Measurements from ENCODE around the gene ALS2CL. TPM values are rescaled to one million over a fixed set of nuclear protein-coding genes. Genes with fewer than 3 reads are reported as not detected.

The ALS2CL gene
- polyA plus RNA-seq, 2 of the 4 experiments (the other 2 are of a cell fraction) = 2.3 to 4.0 TPM

DNA sequence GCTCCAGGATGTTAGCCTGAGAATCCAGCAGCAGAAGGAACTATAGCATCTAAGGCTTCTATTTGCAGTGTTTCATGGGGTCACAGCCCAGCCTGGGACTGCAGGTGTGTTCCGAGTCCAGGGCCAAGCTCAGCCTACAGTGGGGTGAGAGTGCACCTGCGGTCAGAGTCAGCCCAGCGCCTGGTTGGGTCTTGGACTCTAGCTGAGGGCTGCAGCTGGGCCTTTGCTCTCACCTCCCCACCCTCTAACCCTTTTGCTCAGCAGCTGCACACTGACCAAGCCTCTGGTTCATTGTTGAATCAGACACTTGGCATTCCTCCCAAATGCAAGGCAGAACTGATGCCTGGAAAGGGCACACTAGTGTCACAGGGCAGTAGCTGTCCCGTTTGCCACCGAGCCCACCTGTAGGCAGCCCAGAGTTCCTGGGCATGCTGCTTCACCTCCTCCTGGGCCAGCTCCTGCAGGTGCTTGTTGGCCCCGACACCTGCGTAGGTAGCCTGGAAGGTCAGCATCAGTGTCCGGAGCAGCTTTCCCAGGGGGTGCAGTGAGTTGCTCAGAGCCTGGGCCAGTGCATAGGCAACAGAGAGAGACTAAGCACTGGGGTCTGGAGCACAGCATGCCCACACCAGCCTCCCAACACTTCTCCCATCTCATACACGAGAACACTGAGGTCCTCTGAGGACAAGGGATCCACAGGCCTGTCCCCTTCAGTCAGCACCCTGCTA lies 17.5 kb downstream of the ALS2CL start:
- CTCF ChIA-PET = interaction anchor here (1.1 kb wide), 1 partner anchor 188 kb away, joined by 3 read pairs; no protein-coding TSS in a partner anchor
- TF ChIP-seq MAZ (IDR thresholded peaks at IDR 0.05; ENCODE audit: borderline replicate concordance, low read depth, low read length) (no peak), ESRRA (IDR thresholded peaks at IDR 0.05; ENCODE audit: borderline replicate concordance, low read length) (no peak), CHD2 (IDR thresholded peaks at IDR 0.05; ENCODE audit: low read length, partially characterized antibody) (no peak), HOXB5 (CRISPR knock-in tag; IDR thresholded peaks at IDR 0.05) (no peak), KDM5A (IDR thresholded peaks at IDR 0.05) (no peak), POLR2AphosphoS2 (conservative IDR thresholded peaks at IDR 0.05; ENCODE audit: low read length) (no peak), MYC (IDR thresholded peaks at IDR 0.05; ENCODE audit: borderline replicate concordance, low read length) (no peak), RCOR1 (IDR thresholded peaks at IDR 0.05; ENCODE audit: low read depth, low read length) (no peak)
- TF ChIP-seq, protein P1, sequence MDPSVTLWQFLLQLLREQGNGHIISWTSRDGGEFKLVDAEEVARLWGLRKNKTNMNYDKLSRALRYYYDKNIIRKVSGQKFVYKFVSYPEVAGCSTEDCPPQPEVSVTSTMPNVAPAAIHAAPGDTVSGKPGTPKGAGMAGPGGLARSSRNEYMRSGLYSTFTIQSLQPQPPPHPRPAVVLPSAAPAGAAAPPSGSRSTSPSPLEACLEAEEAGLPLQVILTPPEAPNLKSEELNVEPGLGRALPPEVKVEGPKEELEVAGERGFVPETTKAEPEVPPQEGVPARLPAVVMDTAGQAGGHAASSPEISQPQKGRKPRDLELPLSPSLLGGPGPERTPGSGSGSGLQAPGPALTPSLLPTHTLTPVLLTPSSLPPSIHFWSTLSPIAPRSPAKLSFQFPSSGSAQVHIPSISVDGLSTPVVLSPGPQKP (IDR thresholded peaks at IDR 0.05; ENCODE audit: low read depth, low read length) = no peak
- TF ChIP-seq, protein P2, sequence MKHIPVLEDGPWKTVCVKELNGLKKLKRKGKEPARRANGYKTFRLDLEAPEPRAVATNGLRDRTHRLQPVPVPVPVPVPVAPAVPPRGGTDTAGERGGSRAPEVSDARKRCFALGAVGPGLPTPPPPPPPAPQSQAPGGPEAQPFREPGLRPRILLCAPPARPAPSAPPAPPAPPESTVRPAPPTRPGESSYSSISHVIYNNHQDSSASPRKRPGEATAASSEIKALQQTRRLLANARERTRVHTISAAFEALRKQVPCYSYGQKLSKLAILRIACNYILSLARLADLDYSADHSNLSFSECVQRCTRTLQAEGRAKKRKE (CRISPR knock-in tag; IDR thresholded peaks at IDR 0.05; ENCODE audit: low read depth) = no peak

DNA sequence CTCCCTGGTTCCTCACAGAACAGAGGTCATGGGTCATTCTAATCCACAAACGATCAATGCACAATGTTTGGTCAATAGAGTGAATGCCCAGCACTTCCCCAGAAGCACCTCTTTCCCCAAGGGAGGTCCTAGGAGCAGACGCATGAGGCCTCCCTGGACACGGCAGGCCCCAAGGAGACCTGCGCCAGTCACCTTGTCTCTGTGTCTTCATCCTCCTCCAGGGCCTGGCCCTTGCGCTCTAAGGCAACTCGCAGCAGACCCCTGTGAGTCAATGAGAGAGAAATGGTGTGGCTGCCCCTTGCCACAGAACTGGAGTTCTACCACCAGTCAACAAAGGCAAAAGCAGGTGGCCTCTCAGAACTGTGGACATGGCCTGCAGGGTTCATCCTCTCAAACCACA lies 18.1 kb downstream of the ALS2CL start:
- CTCF ChIA-PET = interaction anchor here (1.1 kb wide), 1 partner anchor 187 kb away, joined by 3 read pairs; no protein-coding TSS in a partner anchor
- FAIRE-seq = no peak
- no peak for TF ChIP-seq PHF8 (IDR thresholded peaks at IDR 0.05; ENCODE audit: borderline replicate concordance, low read depth)
- no peak for TF ChIP-seq KDM5A (IDR thresholded peaks at IDR 0.05)
- TF ChIP-seq RNF2 (IDR thresholded peaks at IDR 0.05; ENCODE audit: borderline replicate concordance, low read depth) = no peak
- no peak for TF ChIP-seq ZFP36 (IDR thresholded peaks at IDR 0.05; ENCODE audit: borderline replicate concordance, partially characterized antibody)
- TF ChIP-seq TFCP2L1 (CRISPR knock-in tag; IDR thresholded peaks at IDR 0.05) = no peak
- TF ChIP-seq HEYL (CRISPR knock-in tag; IDR thresholded peaks at IDR 0.05) = no peak
- no peak for TF ChIP-seq EHMT2 (IDR thresholded peaks at IDR 0.05; ENCODE audit: low read depth)
- TF ChIP-seq, protein P1 (IDR thresholded peaks at IDR 0.05; ENCODE audit: low read depth, low read length) = no peak
- TF ChIP-seq, protein P3, sequence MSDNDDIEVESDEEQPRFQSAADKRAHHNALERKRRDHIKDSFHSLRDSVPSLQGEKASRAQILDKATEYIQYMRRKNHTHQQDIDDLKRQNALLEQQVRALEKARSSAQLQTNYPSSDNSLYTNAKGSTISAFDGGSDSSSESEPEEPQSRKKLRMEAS (IDR thresholded peaks at IDR 0.05) = no peak
- POLR2A ChIA-PET = no interaction called here
- no peak overlapping the region for H3K4me3 ChIP-seq
- no peak for ATAC-seq
- no peak for DNase-seq (ENCODE audit: low read depth in 1 of 2, low spot score in 1 of 2)
- H3K4me2 ChIP-seq = no peak overlapping the region
- 100% methylated on average over 1 of the region's 6 CpGs for WGBS (ENCODE audit: missing lambda C conversion rate)
- no peaks in the 10 kb centered on the region for H3K9me3 ChIP-seq
- no peak overlapping the region for H3K27ac ChIP-seq
- no peaks in the 10 kb centered on the region for H3K4me1 ChIP-seq

More for the DNA sequence above, 17.5 kb downstream of the ALS2CL start:
- 91% methylated on average over 4 of the region's 9 CpGs for WGBS (ENCODE audit: missing lambda C conversion rate)
- Histone ChIP-seq H3K27ac (no peak overlapping the region), H3K9me3 (no peaks in the 10 kb centered on the region), H3K4me3 (no peak overlapping the region), H3K4me1 (no peaks in the 10 kb centered on the region), H3K4me2 (no peak overlapping the region)
- ATAC-seq = no peak
- DNase-seq (ENCODE audit: low read depth in 1 of 2, low spot score in 1 of 2) = no peak
- no peak for FAIRE-seq
- POLR2A ChIA-PET = no interaction called here
